K562 (cell line): Measurements from ENCODE around the gene CD72.
"Not testable (repeated sequence)": the region's sequence is repeated elsewhere in the genome, so short reads cannot be mapped to it uniquely, and the experiment has no call there.

Experiments used
- BHLHE40 ChIP-seq: IDR thresholded peaks from 2 replicates; pipeline ENCODE4 v1.6.1; 2011; ENCODE audit warnings: low read length, improper control_type of control experiment
- EHMT2 ChIP-seq: fragments of 450-650 bp; IDR thresholded peaks from 2 replicates; pipeline ENCODE4 v1.6.1; 2018; ENCODE audit warnings: antibody characterized with exemption
- MEF2D ChIP-seq: conservative IDR thresholded peaks from 2 replicates; pipeline ENCODE4 v1.6.1; 2016; ENCODE audit warnings: low read depth, missing genetic modification characterization, missing compliant biosample characterization
- MYNN ChIP-seq, 2 experiments: sonication (generic); formaldehyde crosslinking in 1 of 2; IDR thresholded peaks; 2 replicates each; pipeline versions ENCODE4 v1.5.0 to v1.6.1; 2016 to 2020; ENCODE audit warnings: antibody characterized with exemption in 1 of 2, missing genetic modification reagents in 1 of 2
- STAT5B ChIP-seq: fragments of 250-450 bp; sonication (Bioruptor Pico); IDR thresholded peaks from 2 replicates; pipeline ENCODE4 v1.8.0; 2021; ENCODE audit warnings: mild to moderate bottlenecking, inconsistent platforms
- ZKSCAN1 ChIP-seq: fragments of 150-350 bp; IDR thresholded peaks from 2 replicates; pipeline ENCODE4 v1.6.1; 2016; ENCODE audit warnings: low read depth, low read length
- ZNF75A ChIP-seq: fragments of 450-650 bp; formaldehyde crosslinking; IDR thresholded peaks from 2 replicates; pipeline ENCODE4 v1.4.0; 2020; ENCODE audit warnings: mild to moderate bottlenecking

DNA sequence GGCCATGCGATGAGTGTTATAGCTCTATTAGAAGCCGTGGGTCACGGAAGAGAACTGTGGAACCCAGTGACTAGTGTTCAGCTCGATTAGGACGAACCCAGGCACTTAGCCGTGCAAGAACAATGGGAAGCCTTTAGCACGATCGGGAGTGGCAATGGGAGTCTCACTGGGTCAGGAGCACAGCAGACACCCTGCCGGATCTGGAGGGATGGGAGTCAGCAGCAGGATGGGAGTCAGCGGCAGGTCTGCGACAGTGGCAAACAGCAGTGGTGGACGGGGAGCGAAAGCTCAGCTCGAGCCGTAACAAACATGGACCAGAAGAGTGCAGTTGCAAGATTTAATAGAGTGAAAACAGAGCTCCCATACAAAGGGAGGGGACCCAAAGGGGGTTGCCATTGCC is 22.2 kb upstream of the CD72 start:
- TF ChIP-seq EHMT2; BHLHE40; MEF2D (tag); MYNN (IDR thresholded peaks at IDR 0.05); MYNN (CRISPR knock-in tag; IDR thresholded peaks at IDR 0.05); STAT5B; ZKSCAN1; ZNF75A (CRISPR knock-in tag): not testable (repeated sequence)
